GM18508 (cell line): ENCODE data around the gene HSPA4.
"Not testable (repeated sequence)": the region's sequence is repeated elsewhere in the genome, so short reads cannot be mapped to it uniquely, and the experiment has no call there.

Experiments
- ATAC-seq: cut with Tn5 transposase; IDR thresholded peaks from one replicate; pipeline ENCODE4 v1.9.1; 2021; ENCODE audit warnings: moderate number of reproducible peaks; ENCODE audit not compliant: insufficient read depth, unreplicated experiment

The HSPA4 gene

GRCh38 chr5:133051542-133052316 is at the start of gene HSPA4:
Gene HSPA4, plus strand, starts transcription at chr5:133052013. Its CDS starts 238 bp downstream, at chr5:133052251.
- ATAC-seq = peak; percentile 72

GRCh38 chr5:133006653-133007052 is 45.2 kb upstream of the HSPA4 start:
- no peak for ATAC-seq

GRCh38 chr5:133008455-133008854 is 43.4 kb upstream of the HSPA4 start:
- ATAC-seq = not testable (repeated sequence)

- ATAC-seq = no peak
These were observed 36.3 kb upstream of the HSPA4 start for GRCh38 chr5:133015466-133015865.

- ATAC-seq = no peak
These were observed 33.8 kb upstream of the HSPA4 start for GRCh38 chr5:133017964-133018363.

- not testable (repeated sequence) for ATAC-seq
These were observed 32.3 kb upstream of the HSPA4 start for GRCh38 chr5:133019471-133019870.

GRCh38 chr5:133025804-133026663 is 25.8 kb upstream of the HSPA4 start, which contains the start of gene ZCCHC10:
Gene ZCCHC10, minus strand, starts transcription at chr5:133026549. Its CDS starts 12 bp downstream, at chr5:133026537.
- peak; percentile 68 for ATAC-seq

- no peak for ATAC-seq
These were observed 25.1 kb upstream of the HSPA4 start for GRCh38 chr5:133026664-133027153.

GRCh38 chr5:133029416-133029815 is 22.4 kb upstream of the HSPA4 start:
- no peak for ATAC-seq

GRCh38 chr5:133030343-133031005 is 21.3 kb upstream of the HSPA4 start:
- no peak for ATAC-seq

GRCh38 chr5:133032852-133033742 is 18.7 kb upstream of the HSPA4 start:
- ATAC-seq = no peak

GRCh38 chr5:133034064-133034463 is 17.7 kb upstream of the HSPA4 start:
- no peak for ATAC-seq

GRCh38 chr5:133035224-133035623 is 16.6 kb upstream of the HSPA4 start:
- no peak for ATAC-seq

- ATAC-seq = not testable (repeated sequence)
These were observed 15.1 kb upstream of the HSPA4 start for GRCh38 chr5:133036677-133037076.

- ATAC-seq = no peak
These were observed 10.5 kb upstream of the HSPA4 start for GRCh38 chr5:133041157-133041784.

- ATAC-seq = no peak
These were observed 9.9 kb upstream of the HSPA4 start for GRCh38 chr5:133041910-133042309.

- ATAC-seq = not testable (repeated sequence)
These were observed 5.3 kb upstream of the HSPA4 start for GRCh38 chr5:133046560-133046959.

- ATAC-seq = no peak
These were observed 4.4 kb upstream of the HSPA4 start for GRCh38 chr5:133047404-133047803.
